ENCODE results near the gene C19orf73.

Gene C19orf73

DNA sequence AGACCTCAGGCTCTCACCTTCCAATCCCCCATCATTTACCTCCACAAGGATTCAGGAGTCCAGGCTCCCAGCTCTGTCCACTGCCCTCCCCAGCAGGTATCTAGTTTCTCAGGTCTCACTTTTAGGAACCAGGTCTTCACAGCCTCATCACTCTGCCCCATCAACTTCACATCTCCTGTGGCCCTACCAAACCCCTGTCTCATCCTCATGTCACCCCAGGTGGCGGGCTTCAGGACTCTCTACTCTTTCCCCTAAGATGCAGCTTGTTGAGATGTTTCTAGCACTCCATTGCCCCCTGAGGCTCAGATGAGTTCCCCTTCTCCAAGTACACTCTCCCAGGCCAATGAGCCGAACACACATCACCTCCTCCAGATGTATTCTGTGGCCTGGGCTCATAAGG lies 1.9 kb upstream of the C19orf73 start:
- no peak for DNase-seq

DNA sequence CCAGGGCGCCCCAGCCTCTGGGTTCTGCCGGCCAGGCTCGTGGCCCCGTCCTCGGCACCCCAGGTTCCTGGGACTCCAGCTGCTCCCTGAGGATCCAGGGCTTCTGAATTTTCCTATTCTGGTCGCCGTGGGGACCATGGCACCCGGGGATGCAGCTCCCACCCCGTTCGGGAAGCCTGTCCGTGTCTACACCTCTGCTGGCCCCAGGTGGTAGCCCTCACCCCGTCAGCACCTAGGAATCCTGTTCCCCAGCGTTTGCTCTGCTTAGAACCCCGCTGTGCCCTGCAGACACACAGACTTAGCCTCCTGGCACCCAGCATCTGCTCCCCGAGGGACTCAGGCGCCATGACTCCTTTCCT lies 1.4 kb upstream of the C19orf73 start:
- DNase-seq = no peak

DNA sequence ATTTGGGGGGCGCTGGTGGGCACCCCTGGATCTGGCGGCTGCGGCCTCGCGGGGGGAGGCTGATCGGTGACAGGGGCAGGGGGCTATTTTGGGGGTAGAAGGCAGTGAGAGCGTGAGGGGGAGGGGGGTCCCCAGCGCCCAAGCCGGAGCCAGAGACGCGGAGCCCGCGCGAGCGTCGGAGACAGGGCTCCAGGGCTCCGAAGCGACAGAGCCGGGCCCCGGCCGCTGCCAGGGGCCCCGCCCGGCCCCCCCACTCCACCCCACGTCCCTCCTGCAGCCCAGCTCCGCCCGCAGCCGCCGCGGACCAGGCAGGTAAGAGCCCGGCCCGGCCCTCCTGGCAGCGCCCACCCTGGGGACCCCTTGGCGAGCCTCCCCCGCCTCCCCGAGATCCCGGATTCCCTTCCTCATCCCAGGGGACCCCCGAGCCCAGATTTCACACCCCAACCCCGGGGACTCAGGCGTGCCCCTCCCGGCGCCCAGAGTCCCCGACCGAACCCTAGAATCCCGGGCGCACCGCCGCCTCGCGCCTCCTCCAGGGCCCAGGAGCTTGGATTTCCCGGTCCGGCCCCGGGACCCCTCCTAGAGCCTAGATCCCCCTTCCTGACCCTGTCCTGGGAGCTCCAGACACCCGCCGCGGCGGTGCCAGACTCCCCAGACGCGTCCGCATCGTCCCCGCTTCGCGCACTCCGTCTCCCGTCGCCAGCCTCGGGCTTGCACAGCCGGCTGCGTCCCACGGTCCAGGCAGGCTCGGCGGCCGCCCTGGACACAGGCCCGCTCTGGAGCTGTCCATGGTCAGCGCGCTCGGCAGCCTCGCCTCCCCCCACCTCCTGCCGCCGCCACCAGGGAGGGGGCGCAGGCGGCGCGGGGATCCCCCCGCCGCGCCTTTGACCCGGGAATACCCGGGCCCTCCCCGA lies 725 bp upstream of the C19orf73 start, which contains the start of gene PPFIA3:
PPFIA3 (plus strand) TSS at position 134 of the 914 bp plus-strand sequence. CDS start 8,330 bp downstream, outside the sequence.
- no peak for DNase-seq

GRCh38 chr19:49117677-49118564 lies 1.0 kb downstream of the C19orf73 start:
- DNase-seq = no peak

- no peak for DNase-seq
Observed at GRCh38 chr19:49116544-49116943, 2.4 kb downstream of the C19orf73 start.

GRCh38 chr19:49114630-49115363 lies 4.1 kb downstream of the C19orf73 start:
- DNase-seq = peak in 2 of 4 experiments; percentile 11 to 49

- DNase-seq = peak in 3 of 4 experiments; percentile 50 to 74 (median 57)
Observed at GRCh38 chr19:49113762-49114629, 4.9 kb downstream of the C19orf73 start, which contains the start of gene LIN7B. Gene LIN7B (plus strand): TSS chr19:49114370. CDS start chr19:49114405, 35 bp downstream.

DNA sequence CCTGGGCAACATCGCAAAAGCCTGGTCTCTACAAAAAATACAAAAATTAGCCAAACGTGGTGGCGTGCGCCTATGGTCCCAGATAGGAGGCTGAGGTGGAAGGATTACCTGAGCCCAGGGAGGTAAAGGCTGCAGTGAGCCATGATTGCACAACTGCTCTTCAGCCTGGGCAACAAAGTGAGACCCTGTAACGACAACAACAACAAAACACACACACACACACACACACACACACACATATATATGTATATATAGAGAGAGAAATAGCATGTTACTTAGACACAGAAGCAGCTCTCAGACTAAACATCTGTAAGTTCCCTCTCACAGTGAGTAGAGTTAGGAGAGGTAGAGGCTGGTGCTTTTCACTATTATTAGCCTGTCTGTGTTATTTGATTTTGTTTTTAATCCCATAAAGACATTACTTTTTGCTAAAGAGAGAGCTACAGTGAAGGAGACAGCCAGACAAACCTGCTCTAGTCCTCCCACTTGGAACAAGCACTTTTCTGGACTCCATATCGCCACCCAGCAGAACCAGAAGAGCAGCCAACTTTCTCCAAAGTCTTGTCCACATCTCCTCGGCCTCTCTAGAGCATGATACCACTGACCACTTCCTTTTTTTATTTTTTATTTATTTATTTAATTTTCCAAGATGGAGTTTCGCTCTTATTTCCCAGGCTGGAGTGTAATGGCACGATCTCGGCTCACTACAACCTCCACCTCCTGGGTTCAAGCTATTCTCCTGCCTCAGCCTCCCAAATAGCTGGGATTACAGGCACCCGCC lies 7.5 kb downstream of the C19orf73 start:
- no peak for DNase-seq

GRCh38 chr19:49110567-49110966 lies 8.4 kb downstream of the C19orf73 start:
- DNase-seq = no peak

DNA sequence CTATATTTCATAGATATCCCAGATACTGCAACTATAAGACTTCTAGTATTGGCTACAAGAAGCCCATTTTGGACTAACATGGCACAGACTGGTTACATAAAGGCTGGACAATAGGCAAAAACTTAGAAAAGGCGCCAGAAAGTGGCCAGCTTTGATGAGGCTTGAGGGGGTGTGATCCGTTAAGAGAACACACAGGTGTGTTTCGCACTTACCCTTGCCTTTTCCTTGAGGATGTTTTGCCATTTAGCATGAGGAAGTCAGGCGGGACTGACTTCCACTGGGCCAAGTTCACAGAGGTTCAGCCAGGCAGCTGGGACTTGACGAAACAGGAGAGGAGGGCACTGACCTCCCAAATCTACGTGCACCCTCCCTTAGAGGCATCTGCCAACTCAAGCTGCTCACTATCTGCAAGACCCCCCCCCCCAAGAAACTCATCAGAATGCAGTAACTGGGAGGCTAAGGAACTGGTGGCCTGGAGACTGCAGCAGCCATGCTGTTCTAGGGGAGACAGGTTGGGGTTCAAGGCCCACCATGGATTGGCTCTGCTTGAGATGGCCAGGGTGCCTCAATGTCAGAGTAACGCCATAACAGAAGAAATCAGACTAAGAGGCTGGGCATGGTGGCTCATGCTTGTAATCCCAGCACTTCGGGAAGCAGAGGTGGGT lies 9.2 kb downstream of the C19orf73 start:
- DNase-seq = no peak

- no peak for DNase-seq
Observed at GRCh38 chr19:49109051-49109450, 9.9 kb downstream of the C19orf73 start.

DNA sequence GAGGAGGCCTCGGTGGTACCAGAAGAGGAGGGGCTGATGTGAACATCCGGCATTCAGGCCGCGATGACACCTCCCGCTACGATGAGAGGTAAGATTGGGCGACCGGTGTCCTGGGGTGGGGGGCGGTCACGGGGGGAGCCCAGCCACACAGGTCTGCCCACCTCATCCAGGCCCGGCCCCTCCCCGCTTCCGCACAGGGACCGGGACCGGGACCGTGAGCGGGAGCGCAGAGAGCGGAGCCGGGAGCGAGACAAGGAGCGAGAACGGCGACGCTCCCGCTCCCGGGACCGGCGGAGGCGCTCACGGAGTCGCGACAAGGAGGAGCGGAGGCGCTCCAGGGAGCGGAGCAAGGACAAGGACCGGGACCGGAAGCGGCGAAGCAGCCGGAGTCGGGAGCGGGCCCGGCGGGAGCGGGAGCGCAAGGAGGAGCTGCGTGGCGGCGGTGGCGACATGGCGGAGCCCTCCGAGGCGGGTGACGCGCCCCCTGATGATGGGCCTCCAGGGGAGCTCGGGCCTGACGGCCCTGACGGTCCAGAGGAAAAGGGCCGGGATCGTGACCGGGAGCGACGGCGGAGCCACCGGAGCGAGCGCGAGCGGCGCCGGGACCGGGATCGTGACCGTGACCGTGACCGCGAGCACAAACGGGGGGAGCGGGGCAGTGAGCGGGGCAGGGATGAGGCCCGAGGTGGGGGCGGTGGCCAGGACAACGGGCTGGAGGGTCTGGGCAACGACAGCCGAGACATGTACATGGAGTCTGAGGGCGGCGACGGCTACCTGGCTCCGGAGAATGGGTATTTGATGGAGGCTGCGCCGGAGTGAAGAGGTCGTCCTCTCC lies 11.1 kb downstream of the C19orf73 start:
- no peak for DNase-seq

DNA sequence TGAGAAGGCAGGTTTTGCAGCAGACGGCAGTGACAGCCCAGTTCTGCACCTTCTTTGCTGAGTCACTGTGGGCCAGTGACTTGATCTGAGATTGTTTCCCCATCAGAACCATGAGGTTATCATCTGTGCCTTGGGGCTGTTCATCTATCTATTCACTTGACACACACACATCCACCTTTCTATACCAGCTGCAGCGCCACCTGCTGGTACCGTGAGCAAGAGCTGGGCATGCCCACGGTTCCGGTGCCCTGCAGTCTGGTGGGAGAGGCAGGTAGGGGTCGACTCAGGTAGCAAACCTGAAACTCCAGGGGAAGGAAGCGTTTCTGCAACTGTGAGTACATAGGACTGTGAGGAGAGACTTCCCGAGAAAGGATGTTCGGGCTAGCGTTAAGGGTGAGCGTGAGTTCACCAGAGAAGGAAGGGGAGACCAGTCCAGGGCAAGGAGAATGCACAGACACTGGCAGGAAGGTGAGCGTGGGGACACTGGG lies 12.3 kb downstream of the C19orf73 start:
- peak; percentile 16 to 64 (median 36) for DNase-seq

DNA sequence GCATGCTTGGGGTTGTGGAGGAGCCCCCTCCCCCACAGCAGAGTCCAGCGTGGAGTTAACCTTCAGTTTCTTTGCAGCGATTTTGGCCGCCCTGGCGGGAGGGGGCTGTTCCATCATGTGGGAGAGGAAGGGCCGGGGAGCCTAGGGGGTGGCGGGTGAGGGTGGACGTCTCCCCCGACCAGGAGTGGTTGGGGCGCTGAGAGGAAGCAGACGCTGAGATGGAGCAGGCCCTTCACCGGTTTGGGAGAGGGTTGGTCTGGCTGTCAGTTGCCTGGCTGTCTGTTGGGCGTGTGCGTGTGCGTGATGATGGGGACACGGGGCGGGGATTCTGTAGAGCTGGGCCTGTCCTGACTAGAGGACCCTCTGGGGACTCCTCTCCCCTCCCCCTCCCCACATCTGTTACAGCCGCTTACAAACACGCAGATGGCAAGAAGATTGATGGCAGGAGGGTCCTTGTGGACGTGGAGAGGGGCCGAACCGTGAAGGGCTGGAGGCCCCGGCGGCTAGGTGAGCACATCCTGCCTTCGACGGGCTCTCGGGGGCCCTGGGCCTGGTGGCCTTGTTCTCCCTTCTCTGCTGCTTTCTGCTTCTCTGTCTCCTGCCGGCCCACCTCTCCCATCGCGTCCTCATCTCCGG lies 14.6 kb downstream of the C19orf73 start:
- no peak for DNase-seq

DNA sequence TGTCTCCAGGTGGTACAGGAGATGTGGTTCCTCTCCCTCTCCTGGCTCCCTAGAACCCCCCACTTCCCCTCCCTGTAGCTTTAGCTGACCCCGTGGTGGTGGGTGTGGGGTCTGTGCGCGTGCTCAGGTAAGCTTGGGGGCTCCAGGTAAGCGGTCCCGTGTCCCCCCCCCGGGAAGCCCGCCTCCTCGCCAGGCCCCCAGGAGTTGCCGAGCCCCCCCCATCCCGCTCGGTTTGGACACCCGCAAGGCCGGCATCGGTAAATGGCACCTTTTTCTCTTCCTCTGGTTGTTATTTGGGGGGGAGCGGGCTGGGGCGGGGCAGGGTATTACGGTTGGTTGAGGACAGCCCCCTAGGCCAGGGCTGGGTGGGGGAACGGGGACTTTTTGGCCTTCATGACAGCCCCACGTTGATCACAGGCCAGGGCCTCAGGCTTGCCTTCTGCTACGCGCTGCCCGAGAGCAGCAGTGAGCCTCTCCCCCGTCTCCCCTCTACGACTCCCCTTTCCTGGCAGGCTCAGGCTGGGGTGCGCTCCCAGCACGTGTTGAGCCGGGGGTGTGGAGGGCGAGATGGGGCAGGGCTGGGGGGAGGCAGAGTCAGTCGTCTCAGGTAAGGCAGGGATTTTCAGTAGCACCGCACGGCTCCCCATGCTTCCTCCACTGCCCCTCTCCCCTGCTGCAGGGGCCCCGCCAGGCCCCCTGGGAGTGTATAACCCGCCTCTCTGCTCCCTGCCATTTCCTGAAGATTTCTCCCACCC lies 15.4 kb downstream of the C19orf73 start:
- no peak for DNase-seq

DNA sequence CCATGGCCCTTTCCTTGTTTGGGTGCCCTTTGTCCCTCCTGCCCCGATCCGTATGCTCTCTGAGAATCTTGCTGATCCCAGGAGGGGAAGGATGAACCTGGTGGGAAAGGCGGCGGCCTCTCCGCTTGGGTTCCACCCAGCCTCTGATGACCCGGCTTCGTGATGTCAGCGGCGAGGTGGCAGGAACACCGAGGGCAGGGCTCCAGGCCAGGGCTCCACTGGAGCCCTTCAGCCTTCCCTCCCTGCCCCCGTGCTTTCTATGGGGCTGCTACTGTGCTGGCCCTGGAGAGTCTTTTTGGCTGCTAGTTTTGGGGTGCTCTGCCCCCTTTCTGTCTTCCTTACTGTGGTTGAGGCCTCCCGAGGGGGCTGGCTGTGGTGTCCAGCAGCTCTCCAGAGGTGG lies 16.6 kb downstream of the C19orf73 start:
- no peak for DNase-seq

GRCh38 chr19:49101160-49101559 lies 17.8 kb downstream of the C19orf73 start:
- DNase-seq = no peak

DNA sequence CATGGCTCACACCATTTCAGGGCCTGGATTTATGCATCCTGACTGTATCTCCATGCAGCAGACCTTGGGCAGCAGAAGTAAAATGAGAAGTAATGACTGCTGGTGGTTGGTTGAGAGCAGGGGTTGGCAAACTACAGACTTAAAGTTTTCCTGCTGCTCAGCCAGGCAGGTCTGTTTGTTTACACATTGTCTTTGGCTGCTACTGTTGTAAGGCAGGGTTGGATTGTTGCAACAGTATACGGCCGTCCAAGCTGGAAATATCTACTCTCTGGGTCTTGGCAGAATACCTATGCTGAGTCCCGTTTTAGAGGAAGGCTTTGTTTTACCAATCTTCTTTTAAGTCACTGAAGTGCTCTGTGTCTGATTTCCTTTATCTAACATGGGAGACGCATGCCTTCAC lies 20.1 kb downstream of the C19orf73 start:
- DNase-seq = no peak
